Activated naive CD4-positive, alpha-beta T cell treated with anti-CD3 and anti-CD28 coated beads, Interleukin-2, amount 50 U/mL, for 72 hours (primary cell): ENCODE measurements around the gene FAM228A. TPM values are rescaled to one million over a fixed set of nuclear protein-coding genes. Genes with fewer than 3 reads are reported as not detected.
A peak's percentile ranks its signal among the peaks of the same experiment; 100 is the strongest.
"Not testable (repeated sequence)": the region's sequence is repeated elsewhere in the genome, so short reads cannot be mapped to it uniquely, and the experiment has no call there.

Experiments used
- ATAC-seq, 2 donors: fragments of 150-1000 bp; cut with Tn5 transposase; 2 replicates each; pipeline ENCODE4 v1.10.0; 2021; ENCODE audit warnings: mild to moderate bottlenecking in 2 of 2, moderate library complexity in 2 of 2
- DNase-seq, 2 donors: peaks; one replicate each; pipeline ENCODE4 v3.0.0; 2021 to 2022; ENCODE audit warnings: low spot score in 2 of 2
- H3K27ac Mint-ChIP-seq, 2 donors: one replicate each; pipeline ENCODE4 v1.8.0; 2022; ENCODE audit warnings: mild to moderate bottlenecking in 2 of 2, mixed read lengths in 2 of 2
- H3K36me3 Mint-ChIP-seq, 2 donors: one replicate each; pipeline ENCODE4 v1.8.0; 2022; ENCODE audit warnings: mixed read lengths in 2 of 2
- H3K9me3 Mint-ChIP-seq, 2 donors: one replicate each; pipeline ENCODE4 v1.8.0; 2022; ENCODE audit warnings: mixed read lengths in 2 of 2
- total RNA-seq, 2 donors: library from RNA; stranded (reverse); gene quantifications; one replicate each; pipeline ENCODE4 v1.2.3, GENCODE V29; 2022

The FAM228A gene
- total RNA-seq, result under 1 TPM; 0.14 to 0.30 TPM

DNA sequence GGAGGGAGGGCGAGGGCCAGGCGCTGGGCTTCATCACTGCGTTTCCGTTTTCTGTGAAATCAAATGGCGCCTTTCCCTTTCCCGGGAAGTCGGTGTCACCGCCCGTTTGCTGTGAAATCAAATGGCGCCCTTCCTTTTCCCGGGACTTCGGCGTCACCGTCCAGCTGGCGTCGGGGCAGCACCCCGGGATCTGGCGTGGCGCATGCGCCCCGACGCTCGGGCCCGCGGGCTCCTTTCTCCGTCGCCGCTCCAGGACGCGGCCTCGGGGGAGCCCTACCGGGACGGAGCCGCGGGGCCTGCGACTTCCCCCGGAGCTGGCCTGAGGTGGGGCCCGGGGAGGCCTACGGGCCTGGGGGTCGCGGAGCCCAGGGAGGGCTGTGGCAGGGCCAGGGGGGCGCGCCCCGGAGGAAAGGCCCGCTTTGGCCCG is at the start of gene FAM228A:
TSS of gene FAM228A (plus strand) at position 203 of the 427 bp plus-strand sequence. CDS start 428 bp downstream, outside the sequence.
- no peaks in the 10 kb centered on the region for H3K9me3 Mint-ChIP-seq
- H3K36me3 Mint-ChIP-seq, result peaks cover 0 to 6% of the 10 kb centered on the region in 2 donors
- no peak within 1 kb of the TSS for H3K27ac Mint-ChIP-seq
- DNase-seq, result no peak
- ATAC-seq, result no peak

DNA sequence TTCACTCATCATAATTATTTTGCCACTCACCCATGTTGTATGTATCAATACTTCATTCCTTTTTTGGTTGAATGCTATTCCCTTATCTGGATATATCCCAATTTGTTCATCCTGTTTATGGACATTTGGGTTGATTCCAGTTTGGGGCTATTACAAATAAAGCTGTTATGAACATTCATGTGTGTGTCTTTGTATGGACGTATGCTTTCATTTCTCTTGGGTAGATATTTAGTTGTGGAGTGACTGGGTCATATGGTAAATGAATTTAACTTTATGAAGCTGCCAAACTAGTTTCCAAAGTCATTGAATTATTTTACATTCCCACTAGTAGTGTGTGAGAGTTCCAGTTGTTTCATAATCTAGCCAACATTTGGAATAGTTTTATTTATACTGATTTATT is 48.9 kb upstream of the FAM228A start:
- H3K36me3 Mint-ChIP-seq, result peaks cover 0 to 9% of the 10 kb centered on the region in 2 donors
- no peaks in the 10 kb centered on the region for H3K9me3 Mint-ChIP-seq
- no peak for DNase-seq
- no peak for ATAC-seq
- no peak overlapping the region for H3K27ac Mint-ChIP-seq

DNA sequence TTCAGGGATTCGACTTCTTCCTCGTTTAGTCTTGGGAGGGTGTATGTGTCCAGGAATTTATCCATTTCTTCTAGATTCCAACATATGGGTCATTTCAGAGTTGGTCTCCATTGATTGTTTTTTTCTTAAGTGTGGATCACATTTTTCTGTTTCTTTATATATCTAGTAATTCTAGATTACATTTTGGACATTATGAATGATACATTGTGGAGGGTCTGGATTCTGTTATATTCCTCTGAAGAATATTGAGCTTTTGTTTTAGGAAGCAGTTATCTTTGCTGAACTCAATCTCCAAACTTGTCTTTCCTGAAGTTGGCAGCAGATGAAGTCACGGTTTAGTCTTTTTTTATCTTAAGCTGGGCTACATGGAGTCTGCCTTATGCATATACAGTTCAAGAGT is 42.3 kb upstream of the FAM228A start:
- H3K9me3 Mint-ChIP-seq, result peaks cover 7% of the 10 kb centered on the region in 2 donors
- no peak for ATAC-seq
- DNase-seq, result no peak
- H3K36me3 Mint-ChIP-seq, result peaks cover 15 to 17% of the 10 kb centered on the region in 2 donors
- no peak overlapping the region for H3K27ac Mint-ChIP-seq

DNA sequence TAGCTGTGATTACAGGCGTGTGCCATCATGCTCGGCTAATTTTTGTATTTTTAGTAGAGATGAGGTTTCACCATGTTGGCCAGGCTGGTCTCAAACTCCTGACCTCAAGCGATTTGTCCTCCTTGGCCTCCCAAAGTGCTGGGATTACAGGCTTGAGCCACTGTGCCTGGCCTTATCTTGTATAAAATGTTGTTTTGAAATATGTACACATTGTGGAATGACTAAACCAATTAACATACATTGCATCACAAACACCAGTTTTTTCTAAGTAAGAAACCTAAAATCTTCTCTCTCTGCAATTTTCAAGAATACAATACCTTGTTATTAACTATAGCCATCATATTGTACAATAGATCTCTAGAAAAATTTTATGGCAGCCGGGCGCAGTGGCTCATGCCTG is 34.5 kb upstream of the FAM228A start:
- not testable (repeated sequence) for DNase-seq, H3K9me3 Mint-ChIP-seq, H3K36me3 Mint-ChIP-seq, H3K27ac Mint-ChIP-seq, ATAC-seq

DNA sequence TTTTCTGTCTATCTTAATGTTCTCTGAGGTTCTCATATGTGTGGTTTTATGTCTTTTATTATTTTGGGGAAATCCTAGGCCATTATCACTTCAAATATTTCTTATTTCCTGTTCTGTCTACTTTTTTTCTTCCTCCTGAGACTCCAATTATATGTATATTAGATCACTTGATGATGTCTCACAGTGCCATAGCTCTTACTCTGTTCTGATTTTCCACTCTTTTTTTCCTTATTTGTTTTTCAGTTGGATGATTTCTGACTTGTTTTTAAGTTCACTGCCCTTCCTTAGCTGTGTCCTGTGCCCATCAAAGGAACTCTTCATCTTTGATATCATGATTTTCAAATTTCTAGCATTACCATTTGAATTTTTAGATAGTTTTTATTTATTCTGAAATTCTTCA is 27.5 kb upstream of the FAM228A start:
- Mint-ChIP-seq H3K36me3 (peaks cover 20% of the 10 kb centered on the region in 2 donors), H3K27ac (no peak overlapping the region), H3K9me3 (peaks cover 11 to 18% of the 10 kb centered on the region in 2 donors)
- DNase-seq (no peak), ATAC-seq (no peak)

DNA sequence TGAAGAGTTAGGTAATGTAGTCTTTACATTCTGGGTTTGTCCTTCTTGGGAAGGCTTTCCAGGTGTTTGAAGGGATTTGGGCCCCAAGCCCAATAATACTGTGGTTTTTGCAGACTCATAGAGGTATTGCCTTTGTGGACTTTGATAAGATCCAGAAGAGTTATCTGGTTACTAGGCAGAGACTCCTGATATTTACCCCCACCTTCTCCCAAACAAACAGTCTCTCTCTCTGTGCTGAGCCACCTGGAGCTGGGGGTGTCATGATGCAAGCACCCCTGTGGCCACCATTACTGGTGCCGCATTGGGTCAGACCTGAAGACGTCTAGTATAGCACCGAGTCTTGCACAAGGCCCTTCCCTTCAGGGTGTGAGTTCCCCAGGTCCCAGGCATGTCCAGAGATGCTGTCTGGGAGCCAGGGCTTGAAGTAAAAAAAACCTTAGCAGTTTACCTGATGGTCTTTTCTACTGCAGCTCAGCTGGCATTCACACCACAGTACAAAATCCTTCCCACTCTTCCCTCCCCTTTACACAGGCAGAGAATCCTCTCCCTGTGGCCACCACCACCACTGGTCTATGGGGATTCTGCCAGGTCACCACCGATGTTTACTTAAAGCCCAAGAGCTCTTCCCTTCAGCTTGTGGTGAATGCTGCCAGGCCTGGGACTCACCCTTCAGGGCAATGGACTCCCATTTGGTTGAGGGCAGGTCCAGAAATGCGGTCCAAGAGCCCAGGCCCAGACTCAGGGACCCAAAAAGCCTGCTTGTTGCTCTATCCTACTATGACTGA is 22.2 kb upstream of the FAM228A start:
- peak overlapping the region in 1 of 2 donors; percentile 26 for H3K27ac Mint-ChIP-seq
- H3K36me3 Mint-ChIP-seq, result peaks cover 15% of the 10 kb centered on the region in 2 donors
- peaks cover 6 to 14% of the 10 kb centered on the region in 2 donors for H3K9me3 Mint-ChIP-seq
- ATAC-seq (no peak), DNase-seq (no peak)

DNA sequence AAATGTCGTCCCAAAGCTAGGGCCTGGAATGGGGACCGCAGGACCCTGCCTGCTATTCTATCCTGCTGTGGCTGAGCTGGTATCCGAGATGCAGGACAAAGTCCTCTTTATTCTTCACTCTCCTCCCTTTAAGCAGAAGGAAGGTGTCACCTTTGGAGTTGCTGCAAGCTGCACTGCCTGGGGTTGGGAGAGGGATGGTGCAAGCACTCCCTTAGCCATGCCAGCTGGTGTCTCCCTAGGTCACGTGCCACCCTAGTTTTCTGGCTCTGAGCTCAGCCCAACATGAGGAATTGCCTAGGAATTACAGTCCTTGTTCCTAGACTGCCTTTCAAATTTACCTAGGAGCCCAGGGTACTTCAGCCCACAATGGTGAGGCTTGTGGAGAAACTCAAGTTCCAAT is 21.4 kb upstream of the FAM228A start:
- Mint-ChIP-seq H3K9me3 (peaks cover 6 to 9% of the 10 kb centered on the region in 2 donors), H3K27ac (no peak overlapping the region), H3K36me3 (peaks cover 8% of the 10 kb centered on the region in 2 donors)
- ATAC-seq, result no peak
- DNase-seq, result no peak

DNA sequence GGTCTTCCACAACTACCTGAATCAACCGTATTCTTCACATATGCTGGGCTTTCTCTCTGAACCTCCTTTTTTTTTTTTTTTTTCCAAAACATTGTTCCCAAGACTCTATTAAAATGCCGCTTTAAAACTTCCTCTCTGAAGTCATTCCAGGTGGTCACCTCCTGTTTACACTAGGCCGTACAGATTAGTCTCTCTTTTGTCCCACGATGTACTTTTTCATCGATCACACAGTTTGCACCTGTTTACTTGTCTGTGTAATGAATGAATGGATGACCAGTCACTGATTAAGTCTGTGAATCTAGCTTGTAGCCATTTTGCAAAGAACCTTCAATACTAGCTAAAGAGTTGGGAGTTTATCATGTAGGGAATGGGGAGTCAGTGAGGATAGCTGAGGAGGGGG is 16.7 kb upstream of the FAM228A start:
- no peak for DNase-seq
- no peak for ATAC-seq
- H3K27ac Mint-ChIP-seq, result no peak overlapping the region
- H3K36me3 Mint-ChIP-seq, result no peaks in the 10 kb centered on the region
- H3K9me3 Mint-ChIP-seq, result no peaks in the 10 kb centered on the region

DNA sequence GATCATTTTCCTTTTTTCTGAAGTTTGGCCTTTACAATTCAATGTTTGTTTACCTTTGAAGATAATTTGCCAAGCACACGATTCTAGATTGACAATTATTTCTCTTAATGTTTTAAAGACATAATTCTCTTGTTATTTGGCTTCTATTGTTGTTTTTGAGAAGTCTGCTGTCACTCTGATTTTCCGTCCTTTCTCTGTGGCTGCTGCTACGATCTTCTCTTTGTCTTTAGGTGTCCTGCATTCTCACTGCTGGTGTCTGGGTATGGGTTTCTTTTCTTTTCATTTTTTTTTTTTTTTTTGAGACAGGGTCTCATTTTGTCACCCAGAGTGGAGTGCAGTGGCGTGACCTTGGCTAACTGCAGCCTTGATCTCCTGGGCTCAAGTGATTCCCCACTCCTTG is 15.1 kb upstream of the FAM228A start:
- no peak for ATAC-seq
- no peak for DNase-seq
- Mint-ChIP-seq H3K36me3 (no peaks in the 10 kb centered on the region), H3K27ac (no peak overlapping the region), H3K9me3 (no peaks in the 10 kb centered on the region)

DNA sequence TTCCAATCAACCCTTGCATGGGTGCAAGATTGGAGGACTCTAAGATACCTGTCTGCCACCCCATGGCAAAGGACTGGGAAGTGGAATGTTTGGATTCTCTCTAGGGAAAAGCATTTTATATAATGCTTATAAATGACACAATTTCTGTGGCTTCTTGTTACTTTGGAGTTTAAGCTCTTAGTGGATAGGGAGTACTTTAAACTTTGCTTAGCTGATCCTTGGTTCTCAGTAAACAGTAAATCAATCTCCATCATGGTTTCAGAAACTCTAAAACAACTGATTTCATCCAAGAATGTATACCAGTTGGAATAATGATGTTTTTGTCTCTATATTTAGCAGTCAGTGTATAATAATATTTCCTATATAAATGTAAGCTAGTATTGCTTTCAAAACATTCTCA is 14.1 kb upstream of the FAM228A start:
- DNase-seq (no peak), ATAC-seq (no peak)
- no peaks in the 10 kb centered on the region for H3K9me3 Mint-ChIP-seq
- no peaks in the 10 kb centered on the region for H3K36me3 Mint-ChIP-seq
- no peak overlapping the region for H3K27ac Mint-ChIP-seq

DNA sequence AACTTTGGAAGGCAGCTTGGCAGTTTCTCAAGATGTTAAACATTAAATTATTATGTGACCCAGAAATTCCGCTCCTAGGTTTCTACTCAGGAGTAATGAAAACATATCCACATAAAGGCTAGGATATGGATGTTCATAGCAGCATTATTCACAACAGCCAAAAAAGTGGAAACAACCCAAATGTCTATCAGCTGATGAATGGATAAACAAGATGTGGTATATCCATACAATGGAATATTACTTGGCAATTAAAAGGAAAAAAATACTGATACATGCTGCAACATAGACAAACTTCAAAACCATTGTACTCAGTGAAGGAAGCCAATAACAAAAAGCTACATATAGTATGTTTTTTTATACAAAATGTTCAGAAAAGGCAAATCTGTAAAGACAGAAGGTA is 12.4 kb upstream of the FAM228A start:
- Mint-ChIP-seq H3K9me3 (no peaks in the 10 kb centered on the region), H3K36me3 (no peaks in the 10 kb centered on the region), H3K27ac (no peak overlapping the region)
- DNase-seq (no peak), ATAC-seq (no peak)

DNA sequence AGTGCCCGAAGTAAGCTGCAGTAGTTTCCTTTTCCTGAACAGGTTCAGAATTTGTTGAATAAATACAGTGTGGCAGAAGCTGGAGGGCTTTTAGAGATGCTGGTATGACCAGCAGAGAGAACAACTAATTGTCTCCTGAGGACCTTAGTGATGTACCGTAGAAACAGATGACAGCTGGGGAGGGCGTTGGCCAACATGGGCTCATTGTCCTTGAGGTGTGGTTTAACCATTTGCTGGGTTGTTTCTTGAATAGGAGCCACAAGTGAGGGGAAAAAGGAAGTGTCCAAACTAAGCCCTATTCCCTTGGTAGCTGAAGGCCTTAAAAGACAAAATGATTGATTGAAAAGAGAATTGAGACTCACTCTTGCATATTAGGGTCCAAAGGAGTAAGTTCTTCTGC is 11.7 kb upstream of the FAM228A start:
- H3K36me3 Mint-ChIP-seq, result no peaks in the 10 kb centered on the region
- ATAC-seq (no peak), DNase-seq (no peak)
- H3K9me3 Mint-ChIP-seq, result no peaks in the 10 kb centered on the region
- H3K27ac Mint-ChIP-seq, result no peak overlapping the region

DNA sequence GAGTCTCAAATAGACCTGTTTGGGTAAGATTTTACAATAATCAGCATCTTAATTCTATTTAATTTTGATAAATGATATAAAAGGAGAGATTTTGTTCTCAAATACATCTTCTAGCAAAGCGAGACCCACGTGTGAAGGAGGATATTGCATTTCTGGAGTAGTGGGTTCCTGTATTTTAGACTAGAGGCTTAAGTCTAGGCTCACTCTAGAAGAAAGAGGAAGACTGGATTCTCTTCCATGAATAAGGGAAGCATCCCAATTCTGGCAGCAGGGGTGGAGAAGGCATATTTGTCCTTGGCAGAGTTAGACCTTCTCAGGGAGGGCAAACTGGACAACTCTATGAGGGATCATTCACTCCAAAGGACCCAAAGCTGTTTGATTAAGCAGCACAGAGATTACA is 11.3 kb upstream of the FAM228A start:
- no peak for ATAC-seq
- no peak for DNase-seq
- no peak overlapping the region for H3K27ac Mint-ChIP-seq
- no peaks in the 10 kb centered on the region for H3K9me3 Mint-ChIP-seq
- H3K36me3 Mint-ChIP-seq, result no peaks in the 10 kb centered on the region

DNA sequence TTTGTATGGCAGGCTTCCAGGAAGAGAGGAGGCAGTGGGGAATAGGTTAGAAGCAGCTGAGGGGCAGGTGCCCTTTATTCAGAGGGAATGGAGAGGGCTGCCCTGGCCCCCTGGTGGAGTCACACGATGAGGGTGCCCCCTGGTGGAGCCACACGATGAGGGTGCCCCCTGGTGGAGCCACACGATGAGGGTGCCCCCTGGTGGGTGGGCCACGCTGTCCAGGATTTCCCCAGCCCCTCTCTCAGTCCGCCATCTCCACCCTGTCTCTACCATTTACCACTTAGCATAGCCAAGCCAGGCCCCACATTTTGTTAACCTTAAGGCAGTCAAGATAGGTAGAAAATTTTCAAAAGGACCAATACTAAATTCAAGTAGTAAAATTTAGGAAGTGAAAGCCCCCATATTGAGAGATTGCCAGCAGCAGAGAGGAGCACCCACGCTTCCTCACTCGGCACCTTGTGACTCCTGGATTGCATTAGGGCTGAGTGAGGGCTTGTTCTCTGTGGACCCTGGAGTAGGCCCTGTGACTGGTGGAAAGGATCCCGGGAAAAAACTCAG is 10.4 kb upstream of the FAM228A start:
- ATAC-seq (peak; percentile 86 to 100), DNase-seq (peak in 1 of 2 donors; percentile 82)
- Mint-ChIP-seq H3K27ac (no peak overlapping the region), H3K36me3 (no peaks in the 10 kb centered on the region), H3K9me3 (no peaks in the 10 kb centered on the region)

DNA sequence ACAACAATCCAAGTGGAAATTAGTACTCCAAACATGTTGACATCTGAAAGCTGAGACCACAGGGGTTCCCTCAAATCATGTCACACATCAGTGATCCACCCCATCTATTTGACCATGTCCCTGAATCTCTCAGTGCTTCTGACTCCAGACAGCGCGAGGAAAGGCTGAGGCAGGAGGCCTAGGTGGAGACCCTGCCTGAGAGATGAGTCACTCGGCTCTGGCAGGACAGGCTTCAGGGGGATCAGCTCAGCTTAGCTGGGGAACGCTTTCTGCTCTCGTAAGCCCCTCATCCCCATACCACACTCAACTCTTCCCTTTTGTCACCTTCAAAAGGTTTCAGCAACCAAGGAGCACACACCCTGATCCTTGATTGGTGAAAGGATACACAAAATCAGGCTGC is 5.8 kb upstream of the FAM228A start:
- H3K36me3 Mint-ChIP-seq, result peaks cover 0 to 4% of the 10 kb centered on the region in 2 donors
- no peak overlapping the region for H3K27ac Mint-ChIP-seq
- DNase-seq (no peak), ATAC-seq (no peak)
- H3K9me3 Mint-ChIP-seq, result no peaks in the 10 kb centered on the region

DNA sequence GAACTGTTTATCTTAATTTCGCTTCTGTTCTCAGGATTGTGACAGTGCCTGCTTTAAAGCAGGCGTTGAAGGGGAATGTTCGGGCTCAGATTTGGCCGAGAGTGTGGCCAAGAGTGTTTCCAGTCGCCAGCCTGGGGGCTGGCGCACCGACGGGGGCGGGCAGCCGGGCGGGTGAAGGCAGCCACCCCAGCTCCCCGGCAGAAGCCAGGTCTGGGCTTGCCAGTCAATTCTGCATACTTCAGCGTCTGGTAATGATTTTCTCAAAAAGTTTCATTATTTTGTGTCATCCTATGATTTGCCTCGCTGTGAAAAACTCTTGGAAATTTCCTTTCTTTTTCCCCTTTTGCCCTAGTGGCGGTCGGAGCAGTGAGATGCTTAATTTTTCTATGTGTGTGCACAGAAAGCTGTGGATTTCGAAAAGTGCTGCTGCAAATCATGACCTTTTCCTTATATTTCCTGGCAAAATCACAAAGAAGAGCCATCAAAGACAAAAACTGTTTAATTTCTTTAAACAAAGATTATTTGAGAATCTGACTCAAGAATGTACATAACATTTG is 856 bp downstream of the FAM228A start:
- Mint-ChIP-seq H3K27ac (no peak overlapping the region), H3K9me3 (no peaks in the 10 kb centered on the region), H3K36me3 (peaks cover 0 to 6% of the 10 kb centered on the region in 2 donors)
- no peak for DNase-seq
- no peak for ATAC-seq

DNA sequence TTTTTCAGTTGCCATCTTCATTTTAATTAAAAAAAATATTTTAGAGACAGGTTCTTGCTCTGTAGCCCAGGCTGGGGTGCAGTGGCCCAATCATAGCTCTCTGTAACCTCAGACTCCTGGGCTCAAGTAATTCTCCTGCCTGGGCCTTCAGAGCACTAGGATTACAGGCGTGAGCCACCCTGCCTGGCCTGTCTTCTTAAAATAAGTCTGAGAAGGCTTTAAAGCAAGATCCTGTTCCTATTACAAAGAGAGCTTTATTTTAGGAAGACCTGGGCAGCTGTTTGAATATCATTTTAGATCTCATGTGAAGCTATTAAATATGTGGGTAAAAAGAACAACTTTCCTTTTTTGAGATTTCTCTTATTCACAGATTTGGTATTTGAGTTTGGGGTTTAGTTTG is 1.5 kb downstream of the FAM228A start:
- DNase-seq (no peak), ATAC-seq (no peak)
- H3K27ac Mint-ChIP-seq, result no peak overlapping the region
- H3K9me3 Mint-ChIP-seq, result no peaks in the 10 kb centered on the region
- H3K36me3 Mint-ChIP-seq, result peaks cover 0 to 6% of the 10 kb centered on the region in 2 donors

DNA sequence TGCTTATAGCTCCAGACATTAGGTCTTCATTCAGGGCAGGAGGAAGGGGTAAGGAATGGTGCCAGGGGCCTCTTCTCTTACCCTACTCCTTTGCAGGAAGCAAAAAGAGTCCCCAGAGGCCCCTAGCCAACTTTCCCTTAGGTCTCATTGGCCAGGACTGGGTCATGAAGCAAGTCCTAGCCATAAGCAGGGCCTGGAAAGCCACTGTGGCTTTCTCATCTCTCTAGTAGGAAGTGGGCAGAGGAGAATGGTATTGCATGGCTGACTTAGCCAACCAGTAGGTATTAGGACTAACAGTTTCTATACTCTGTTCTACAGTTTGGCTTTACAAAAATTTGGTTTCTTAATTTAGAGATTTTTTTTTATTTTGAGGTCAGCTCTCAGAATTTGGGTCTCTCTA is 4.8 kb downstream of the FAM228A start:
- DNase-seq (no peak), ATAC-seq (no peak)
- H3K27ac Mint-ChIP-seq, result no peak overlapping the region
- H3K9me3 Mint-ChIP-seq, result no peaks in the 10 kb centered on the region
- H3K36me3 Mint-ChIP-seq, result no peaks in the 10 kb centered on the region
